Stimulated activated CD4-positive, alpha-beta T cell treated with anti-CD3 and anti-CD28 coated beads, Interleukin-15, amount 100 ng/mL, for 24 hours (primary cell): ENCODE results near the gene WDR5B.
"Not testable (repeated sequence)": the region's sequence is repeated elsewhere in the genome, so short reads cannot be mapped to it uniquely, and the experiment has no call there.

Experiments used
- DNase-seq: peaks from one replicate; pipeline ENCODE4 v3.0.0-alpha.2; 2020

WDR5B gene

GRCh38 chr3:122415762-122416654 lies at the start of gene WDR5B:
TSS of gene WDR5B (minus strand) at chr3:122416062. CDS start at chr3:122415528, 534 bp downstream.
- DNase-seq: peak; percentile 98

GRCh38 chr3:122464659-122465058 lies 48.8 kb upstream of the WDR5B start:
- DNase-seq: no peak

- DNase-seq: no peak
Observed at GRCh38 chr3:122462406-122462805, 46.5 kb upstream of the WDR5B start.

DNA sequence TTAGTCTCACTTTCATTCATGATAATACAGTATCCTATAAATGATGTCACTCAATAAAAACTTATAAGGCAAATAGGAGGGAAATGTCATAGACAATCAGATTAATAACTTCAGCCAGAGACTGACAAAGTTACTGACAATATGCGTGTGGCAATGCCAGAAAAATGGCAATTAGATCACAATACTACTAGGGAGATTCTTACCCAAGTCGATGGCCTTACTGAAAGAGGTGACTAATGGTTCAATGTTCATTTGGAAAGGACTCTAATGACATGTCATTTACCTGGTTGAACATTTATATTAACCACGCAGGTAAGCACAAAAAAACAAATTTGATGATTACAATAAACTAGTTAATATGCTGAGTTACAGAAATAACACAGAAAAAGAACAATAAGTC lies 45.9 kb upstream of the WDR5B start:
- DNase-seq: no peak

DNA sequence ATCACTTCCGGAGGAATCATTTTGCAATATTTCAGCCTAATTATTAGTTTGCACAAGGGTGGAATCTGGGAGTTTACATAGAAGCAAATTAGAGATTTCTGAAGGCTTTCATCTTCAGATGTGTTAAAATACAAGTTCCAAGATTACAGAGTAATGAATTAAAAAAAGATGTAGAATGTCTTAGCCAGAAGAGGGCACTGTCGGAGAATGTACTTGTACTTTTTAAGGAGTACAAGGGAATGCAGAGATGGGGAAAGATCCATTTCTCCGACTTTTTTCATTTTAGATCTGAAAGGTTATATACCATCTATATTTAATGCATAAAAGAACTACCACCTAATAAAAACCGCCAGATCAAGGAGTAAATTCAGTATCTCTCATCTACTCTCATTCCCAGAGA lies 43.1 kb upstream of the WDR5B start:
- no peak for DNase-seq

DNA sequence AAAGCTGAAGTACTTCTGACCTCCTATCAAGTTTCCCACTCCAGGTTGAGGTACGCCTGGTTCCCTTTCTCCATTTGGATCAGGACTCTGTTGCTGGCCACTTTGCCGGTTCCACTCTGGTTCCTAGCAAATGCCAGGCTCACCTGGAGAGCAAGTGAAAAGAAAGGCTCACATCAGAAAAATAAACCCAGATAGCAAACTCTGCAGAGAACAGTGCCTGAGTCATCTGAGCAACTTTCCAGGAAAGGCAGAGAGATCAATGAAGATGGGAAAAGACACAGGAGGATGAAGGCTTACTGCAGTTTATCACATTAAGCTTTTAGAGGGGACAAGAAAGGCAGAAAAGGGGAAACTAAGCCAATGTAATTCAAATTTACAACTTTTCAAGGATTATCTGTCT lies 41.8 kb upstream of the WDR5B start:
- DNase-seq: no peak

DNA sequence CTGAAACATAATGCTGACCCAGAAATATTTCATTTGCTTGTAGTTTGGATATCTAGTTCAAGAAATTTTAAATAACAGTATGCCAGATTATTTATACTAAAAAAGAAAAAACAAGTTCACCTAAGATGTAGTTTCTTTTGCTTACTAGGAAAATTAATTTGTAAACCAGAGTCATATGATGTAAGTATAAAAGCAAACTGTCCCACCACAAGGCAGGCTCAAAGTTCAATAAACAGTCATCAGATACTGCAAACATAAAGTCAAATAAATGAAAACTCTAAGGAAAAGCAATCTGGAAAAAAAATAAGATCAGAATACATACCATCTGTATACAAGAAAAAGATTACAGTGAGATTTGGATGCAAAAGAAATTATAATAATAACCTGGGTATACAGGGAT lies 40.2 kb upstream of the WDR5B start:
- no peak for DNase-seq

GRCh38 chr3:122451371-122451770 lies 35.5 kb upstream of the WDR5B start:
- DNase-seq: no peak

DNA sequence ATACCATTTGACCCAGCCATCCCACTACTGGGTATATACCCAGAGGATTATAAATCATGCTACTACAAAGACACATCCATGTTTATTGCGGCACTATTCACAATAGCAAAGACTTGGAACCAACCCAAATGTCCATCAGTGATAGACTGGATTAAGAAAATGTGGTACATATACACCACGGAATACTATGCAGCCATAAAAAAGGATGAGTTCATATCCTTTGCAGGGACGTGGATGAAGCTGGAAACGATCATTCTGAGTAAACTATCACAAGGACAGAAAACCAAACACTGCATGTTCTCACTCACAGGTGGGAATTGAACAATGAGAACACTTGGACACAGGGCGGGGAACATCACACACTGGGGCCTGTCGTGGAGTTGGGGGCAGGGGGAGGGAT lies 32.4 kb upstream of the WDR5B start:
- not testable (repeated sequence) for DNase-seq

GRCh38 chr3:122444491-122444887 lies 28.6 kb upstream of the WDR5B start:
- DNase-seq: not testable (repeated sequence)

- not testable (repeated sequence) for DNase-seq
Observed at GRCh38 chr3:122443762-122444490, 28.1 kb upstream of the WDR5B start.

- DNase-seq: no peak
Observed at GRCh38 chr3:122443090-122443489, 27.2 kb upstream of the WDR5B start.

DNA sequence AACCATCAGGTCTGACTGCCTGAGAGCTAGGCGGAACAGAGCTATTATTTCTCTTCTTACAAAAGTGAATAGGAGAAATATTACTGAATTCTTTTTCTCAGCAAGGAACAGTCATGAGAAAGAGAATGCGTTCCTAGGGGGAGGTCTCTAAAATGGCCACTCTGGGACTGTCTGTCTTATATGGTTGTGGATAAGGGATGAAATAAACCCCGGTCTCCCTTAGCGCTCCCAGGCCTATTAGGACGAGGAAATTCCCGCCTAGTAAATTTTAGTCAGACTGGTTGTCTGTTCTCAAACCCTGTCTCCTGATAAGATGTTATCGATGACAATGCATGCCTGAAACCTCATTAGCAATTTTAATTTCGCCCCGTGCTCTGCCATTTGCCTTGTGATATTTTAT lies 20.1 kb upstream of the WDR5B start:
- no peak for DNase-seq

DNA sequence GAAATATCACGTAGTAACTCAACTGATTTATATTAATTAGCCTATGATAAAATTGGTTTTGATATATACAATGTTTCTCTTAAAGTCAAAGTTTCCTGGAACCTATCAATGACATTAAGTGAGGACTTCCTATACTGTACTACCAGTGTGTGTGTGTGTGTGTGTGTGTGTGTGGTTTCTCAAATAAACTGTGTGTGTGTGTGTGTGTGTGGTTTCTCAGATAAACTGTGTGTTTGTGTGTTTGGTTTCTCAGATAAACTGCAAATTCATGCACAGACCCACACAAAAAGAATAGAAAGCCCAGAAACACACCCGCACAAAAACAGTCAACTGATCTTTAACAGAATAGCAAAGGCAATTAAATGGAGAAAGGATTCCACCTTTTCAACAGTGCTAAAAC lies 14.5 kb upstream of the WDR5B start:
- no peak for DNase-seq

- DNase-seq: no peak
Observed at GRCh38 chr3:122427857-122428471, 12.1 kb upstream of the WDR5B start.

- DNase-seq: no peak
Observed at GRCh38 chr3:122421836-122422235, 6.0 kb upstream of the WDR5B start.

GRCh38 chr3:122421101-122421500 lies 5.2 kb upstream of the WDR5B start:
- no peak for DNase-seq

- DNase-seq: no peak
Observed at GRCh38 chr3:122416966-122417365, 1.1 kb upstream of the WDR5B start.

DNA sequence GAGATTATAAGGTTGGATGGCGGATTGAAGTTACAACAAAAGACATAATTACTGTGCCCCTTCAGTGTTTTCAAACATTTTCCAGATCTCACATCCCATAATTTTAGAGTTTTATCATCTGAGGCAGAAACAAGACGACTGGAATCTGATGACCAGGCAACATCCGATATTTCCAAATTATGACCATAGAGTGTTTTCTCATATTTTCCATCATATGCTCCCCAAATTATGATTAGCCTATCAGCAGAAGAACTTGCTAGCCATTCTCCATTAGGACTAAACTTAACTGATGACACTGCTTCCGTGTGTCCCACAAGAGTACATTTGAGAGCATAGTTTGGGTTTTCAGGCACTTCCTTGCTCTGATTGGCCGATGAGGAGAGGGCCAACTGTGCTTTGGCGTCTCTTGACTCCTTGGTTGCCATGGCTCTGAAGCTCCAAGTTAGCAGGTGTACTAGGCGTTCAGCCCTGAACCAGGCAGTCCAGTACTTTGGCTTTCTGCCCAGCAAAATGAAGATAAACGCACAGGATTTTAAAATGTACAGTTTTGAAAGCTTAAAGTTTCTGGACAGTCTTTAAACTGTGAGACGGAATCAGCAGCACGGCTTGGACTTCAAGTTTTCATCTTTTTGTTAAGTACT lies 638 bp downstream of the WDR5B start:
- peak; percentile 55 for DNase-seq

- DNase-seq: no peak
Observed at GRCh38 chr3:122414391-122414790, 1.5 kb downstream of the WDR5B start.

DNA sequence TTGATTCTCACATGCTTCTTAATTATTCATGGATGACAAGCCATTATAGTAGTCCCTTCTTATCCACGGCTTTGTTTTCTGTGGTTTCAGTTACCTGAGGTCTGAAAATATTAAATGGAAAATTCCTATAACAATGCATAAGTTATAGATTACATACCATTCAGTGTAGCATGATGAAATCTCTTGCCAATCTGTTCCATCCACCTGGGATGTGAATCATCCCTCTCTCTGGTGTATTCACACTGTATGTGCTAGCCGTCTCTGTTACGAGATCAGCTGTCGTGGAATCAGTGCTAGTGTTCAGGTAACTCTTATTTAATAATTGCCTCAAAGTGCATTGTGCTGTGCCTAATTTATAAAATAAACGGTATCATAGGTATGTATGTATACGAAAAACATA lies 5.2 kb downstream of the WDR5B start:
- DNase-seq: peak; percentile 16

DNA sequence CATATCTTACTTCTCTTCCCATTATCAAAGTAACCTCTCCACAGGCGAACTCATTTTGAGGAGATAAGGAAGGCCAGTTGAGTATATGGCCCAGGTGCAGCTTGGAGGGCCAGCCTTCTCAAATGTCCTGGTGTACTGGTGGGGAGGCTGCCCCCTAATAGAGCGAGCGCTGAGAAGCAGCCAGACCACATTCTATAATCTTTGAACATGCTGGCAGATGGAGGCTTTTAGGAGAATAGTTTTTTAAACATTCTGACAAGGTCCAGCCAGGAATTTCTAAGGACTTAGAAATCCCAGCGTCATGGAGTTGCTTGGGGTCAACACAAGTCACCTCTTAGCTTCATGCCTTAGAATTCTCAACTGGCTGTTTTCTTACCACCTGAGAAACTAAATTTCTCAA lies 5.8 kb downstream of the WDR5B start:
- no peak for DNase-seq

- no peak for DNase-seq
Observed at GRCh38 chr3:122409446-122409845, 6.4 kb downstream of the WDR5B start.
